NCI-H748 (cell line): Measurements from ENCODE around the gene C1QTNF6.

Source experiments
- DNase-seq: peaks from one replicate; lab custom pipeline; 2025; ENCODE audit not compliant: unreplicated experiment; lab: John Stamatoyannopoulos, UW

The C1QTNF6 gene

DNA sequence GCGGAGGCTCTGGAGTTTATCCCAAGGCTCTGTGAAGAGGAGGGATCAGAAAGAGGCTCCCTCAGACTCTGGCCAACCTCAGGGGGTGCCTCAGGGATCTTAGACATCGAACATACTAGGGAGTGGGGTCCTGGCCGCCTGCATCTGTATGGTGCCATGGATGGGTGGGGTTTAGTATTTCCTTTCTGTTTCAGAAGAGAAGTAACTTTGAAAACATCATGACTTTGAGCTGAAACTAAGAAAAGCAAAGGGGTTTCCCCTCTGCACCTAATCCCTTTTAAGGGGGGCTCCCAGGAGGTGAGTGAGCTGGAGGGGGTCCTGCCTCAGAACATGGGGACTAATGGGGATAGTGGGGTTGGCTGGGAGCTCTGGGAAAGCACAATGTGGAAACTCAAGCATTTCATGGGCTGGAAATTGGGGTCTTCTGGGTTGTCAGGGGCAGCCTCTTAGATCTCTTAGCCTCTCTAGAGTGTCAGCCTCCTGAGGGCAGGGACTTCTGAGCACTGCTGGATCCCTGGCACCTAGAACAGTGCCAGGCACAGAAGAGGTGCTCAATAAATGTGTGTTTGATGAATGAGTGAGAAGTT, 36.0 kb upstream of the C1QTNF6 start:
- DNase-seq = no peak

- DNase-seq = no peak
These were observed 34.5 kb upstream of the C1QTNF6 start for GRCh38 chr22:37222440-37222971.

GRCh38 chr22:37221424-37222333, 33.6 kb upstream of the C1QTNF6 start:
- DNase-seq = no peak

DNA sequence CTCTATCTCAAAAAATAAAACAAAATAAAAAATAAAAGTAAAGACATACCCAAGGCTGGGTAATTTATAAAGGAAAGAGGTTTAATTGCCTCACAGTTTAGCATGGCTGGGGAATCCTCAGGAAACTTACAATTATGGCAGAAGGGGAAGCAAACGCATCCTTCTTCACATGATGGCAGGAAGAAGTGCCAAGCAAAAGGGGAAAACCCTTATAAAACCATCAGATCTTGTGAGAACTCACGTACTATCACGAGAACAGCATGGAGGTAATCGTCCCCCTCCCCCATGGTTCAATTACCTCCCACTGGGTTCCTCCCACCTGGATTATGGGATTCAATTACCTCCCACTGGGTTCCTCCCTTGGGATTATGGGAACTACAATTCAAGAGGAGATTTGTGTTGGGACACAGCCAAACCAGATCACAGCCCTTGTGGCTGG, 32.5 kb upstream of the C1QTNF6 start:
- no peak for DNase-seq

GRCh38 chr22:37219533-37219932, 31.5 kb upstream of the C1QTNF6 start:
- no peak for DNase-seq

GRCh38 chr22:37218771-37219411, 30.8 kb upstream of the C1QTNF6 start:
- DNase-seq = no peak

DNA sequence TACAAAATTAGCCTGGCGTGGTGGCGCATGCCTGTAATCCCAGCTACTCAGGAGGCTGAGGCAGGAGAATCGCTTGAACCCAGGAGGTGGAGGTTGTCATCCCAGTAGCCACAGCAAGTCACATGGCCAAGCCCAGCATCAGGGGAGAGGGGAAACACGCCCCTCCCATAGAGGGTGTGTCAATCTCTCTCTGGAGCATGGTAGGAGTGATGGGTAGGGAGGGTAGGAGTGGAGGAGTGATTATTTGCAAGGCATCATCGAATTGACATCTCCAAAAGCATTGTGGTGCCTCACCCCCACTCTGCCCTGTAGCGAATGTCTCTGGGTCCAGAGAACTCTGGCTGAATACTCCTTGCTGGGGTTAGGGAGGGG, 30.3 kb upstream of the C1QTNF6 start:
- no peak for DNase-seq

DNA sequence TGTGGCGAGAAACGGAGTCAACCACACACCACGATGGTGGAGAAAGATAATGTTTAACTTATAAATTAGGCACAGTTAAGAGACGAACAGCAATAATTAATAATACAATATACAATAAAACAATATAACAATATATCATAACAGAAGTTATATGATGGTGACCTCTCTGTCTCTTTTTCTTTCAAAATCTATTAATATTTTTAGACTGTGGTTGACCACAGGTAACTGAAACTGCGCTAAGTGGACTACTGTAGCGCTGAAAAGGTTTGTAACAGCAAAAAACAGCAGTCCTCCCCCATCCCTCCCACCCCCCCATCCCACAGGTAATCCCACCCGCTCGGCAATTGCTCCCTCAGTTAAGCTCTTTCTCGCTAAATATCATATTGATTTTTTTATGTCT, 27.8 kb upstream of the C1QTNF6 start:
- no peak for DNase-seq

DNA sequence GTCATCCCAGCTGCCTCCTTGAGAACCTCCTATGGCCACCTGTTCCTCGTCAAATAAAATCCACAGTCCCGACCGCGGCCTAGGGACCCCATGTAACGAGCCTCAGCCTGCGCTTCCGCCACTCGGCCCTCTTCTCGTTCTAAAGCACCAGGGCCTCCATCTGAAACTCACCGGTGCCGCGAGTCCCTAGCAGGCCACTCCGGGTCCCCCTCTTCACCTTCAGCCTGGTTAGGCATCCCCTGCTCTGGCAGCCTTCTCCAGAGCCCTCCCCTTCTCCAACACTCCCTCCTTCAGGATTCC, 26.6 kb upstream of the C1QTNF6 start:
- no peak for DNase-seq

DNA sequence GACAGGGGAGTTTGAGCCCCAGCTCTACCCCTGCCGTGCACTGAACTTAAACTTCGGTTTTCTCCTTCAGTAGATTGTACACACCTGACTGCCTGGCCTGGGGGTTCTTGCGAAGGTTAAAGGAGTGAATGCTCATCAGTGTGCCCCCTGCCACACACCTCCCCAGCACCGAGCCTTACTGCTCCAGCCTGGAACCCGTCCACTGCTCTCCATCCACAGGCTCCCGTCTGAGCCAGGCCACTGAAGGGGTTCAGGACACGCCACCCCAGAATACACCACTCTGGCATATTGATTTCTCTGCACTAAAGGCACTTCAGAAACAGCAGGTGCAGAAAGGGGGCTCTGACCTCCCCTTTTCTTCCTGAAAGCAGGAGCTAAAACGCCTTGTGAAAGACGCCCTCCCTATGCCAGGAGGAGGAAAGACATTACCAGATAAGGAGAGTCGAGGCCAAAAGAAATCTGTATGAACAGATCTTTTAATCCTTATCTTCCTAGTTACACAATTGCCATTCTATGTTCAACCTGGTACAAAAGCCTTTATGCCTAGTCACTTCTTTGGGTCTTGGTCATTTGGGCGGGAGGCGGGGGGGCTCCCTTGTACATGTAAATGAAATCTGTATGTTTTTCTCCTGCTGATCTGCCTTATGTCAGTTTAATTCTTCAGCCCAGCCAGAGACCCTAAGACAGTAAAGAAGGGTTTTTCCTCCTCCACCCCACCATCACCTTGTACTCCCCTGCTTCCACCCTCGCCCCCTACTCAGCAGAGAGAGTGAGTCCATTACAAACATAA, 26.1 kb upstream of the C1QTNF6 start:
- no peak for DNase-seq

GRCh38 chr22:37213218-37213855, 25.3 kb upstream of the C1QTNF6 start:
- no peak for DNase-seq

DNA sequence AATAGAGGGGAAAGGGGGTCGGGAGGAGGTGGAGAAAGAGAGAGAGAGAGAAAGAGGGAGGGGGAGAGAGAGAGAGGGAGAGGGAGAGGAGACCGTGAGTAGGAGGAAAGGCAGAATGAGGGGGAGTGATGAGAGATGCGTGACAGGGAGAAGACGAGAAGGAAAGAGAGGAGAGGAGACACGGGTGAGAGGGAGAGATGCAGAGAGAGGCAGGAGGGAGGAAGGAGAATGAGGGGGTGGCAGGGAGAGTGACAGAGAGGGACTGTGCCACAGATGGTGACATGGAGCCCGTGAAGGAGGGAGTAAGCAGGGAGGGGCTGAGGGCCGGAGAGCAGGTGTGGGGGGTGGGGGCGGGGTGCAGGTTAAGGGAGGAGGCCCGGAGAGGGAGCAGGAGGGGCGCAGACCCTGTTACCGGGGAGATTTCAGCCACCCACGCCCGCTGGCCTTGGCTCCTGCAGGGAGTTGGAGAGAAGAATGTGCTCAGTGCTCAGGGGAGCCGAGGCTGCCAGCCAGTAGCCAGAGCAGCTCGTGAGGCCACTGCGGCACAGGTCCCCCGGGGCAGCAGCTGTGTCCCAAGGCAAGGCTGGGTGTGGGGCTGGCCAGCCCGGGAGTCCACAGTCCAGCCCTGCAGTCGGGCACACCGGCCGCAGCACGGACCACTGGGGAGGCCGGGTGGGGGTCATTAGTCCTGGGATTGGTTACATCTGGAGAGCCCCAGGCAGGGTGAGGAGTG, 24.3 kb upstream of the C1QTNF6 start, which contains the start of gene SSTR3:
Gene SSTR3, minus strand, starts transcription at position 304 of the 733 bp plus-strand sequence. CDS start 4,674 bp downstream, outside the sequence.
- peak; percentile 2 for DNase-seq

GRCh38 chr22:37211866-37212173, 23.8 kb upstream of the C1QTNF6 start:
- DNase-seq = no peak

DNA sequence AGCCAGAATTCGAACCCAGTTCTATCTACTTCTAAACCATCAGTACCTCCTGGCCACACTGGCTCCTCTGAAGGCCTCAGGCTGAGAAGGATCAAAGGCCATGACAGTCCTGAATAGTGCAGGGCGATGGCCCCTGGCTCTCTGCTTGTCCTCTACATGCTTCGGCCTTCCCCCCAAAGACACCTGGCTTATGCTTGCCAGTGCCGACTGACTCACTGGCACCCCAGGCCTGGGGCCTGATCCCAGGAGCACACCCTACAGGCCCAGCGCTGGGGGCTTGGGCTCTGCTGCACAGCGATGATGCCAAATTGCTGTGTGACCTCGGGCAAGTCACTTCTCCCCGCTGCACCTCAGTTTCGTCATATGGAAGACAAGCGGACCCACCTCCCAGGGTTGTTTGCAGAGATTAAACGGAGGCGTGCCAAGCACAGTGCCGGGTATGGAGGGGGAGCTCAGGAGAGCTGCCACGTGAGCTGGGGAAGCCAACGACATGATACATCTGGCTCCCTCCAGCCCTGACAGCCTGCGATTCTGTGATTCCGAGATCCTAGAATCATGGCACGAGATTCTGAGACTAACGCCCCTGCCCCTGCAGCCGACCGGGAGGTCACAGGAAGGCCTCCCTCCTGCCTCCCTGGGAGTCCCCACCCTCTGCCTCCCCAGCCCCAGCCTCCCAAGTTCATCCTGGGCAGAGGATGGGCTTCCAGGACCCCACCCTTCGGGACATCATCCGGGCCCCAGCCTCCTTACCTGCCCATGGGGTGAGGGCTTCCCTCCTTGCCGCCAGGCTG, 23.2 kb upstream of the C1QTNF6 start:
- DNase-seq = no peak

GRCh38 chr22:37210041-37210803, 22.2 kb upstream of the C1QTNF6 start:
- no peak for DNase-seq

DNA sequence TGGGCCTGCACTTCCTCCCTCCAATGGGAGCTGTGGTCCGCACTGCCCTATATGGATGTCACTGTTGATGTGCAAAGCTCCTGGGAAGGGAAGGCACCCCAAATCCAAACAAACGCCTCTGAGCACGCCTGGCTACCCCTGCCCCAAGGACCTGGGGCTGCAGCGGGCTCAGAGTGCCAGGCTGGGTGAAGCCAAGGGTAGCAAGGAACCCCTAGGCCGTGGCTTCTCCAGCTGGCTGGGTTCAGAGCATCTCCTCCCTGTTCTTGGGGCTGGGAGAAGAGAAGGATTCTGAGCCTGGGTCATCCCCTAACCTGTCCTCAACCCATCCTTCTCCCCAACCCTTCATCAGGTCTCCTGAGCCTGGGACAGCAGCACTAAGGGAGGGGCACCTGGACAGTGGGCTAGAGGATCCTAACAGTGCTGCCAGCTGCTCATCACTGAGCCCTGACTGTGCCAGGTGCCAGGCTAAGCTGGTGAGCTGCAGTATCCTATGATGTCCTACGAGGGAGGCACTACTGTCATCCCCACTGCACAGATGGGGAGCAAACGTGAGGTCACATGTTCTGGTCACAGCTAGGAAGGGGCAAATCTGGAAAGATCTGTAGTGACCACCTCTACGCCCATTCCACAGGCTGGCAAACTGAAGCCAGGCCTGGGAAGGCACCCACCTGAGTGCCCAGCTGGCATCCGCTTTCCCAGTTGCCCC, 21.2 kb upstream of the C1QTNF6 start:
- no peak for DNase-seq

DNA sequence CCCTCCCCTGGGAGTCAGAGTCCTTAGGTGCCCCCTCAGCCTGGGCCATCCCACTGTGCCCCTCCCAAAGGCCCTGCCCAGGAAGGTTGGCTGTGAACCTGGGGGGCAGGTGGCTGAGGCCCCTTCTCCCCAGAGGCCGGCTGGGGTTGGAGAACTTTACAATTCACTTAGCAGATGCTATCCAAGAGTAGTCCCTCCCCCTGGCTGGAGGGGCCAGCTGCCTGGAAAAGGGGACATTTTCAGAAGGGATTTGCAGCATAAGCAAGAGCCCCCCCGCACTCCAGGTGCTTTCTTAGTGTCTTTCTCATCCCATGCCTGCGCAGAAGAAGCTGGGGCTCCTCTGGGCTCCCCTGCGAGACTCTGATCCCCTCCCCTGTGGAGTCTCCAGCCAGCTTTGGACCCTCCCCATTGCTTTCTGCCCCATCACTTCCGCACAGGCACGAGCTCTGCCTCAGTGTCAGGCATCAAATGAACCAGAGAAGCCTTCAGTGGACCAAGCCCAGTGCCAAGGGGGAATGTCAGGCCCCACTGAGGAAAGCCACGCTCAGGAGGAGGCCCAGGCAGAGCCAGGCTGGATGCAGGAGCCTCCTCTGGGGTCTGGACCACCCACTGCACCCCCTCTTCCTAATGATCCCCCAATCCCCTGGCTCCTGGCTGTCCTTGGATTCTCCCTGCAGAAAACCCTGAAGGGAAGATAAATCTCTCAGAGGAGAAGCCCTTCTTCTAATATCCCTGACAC, 20.5 kb upstream of the C1QTNF6 start:
- no peak for DNase-seq
